Cerebellar cortex (tissue), 1 donor: Measurements from ENCODE around the gene RALGAPA2.
A peak's percentile ranks its signal among the peaks of the same experiment; 100 is the strongest.

Experiments
- DNase-seq: peaks from one replicate; pipeline ENCODE4 v3.0.0-alpha.2; 2015; ENCODE audit warnings: low spot score

The RALGAPA2 gene

GRCh38 chr20:20628314-20628713, 84.1 kb downstream of the RALGAPA2 start:
- DNase-seq = no peak

GRCh38 chr20:20627471-20627870, 85.0 kb downstream of the RALGAPA2 start:
- no peak for DNase-seq

GRCh38 chr20:20624914-20625313, 87.5 kb downstream of the RALGAPA2 start:
- DNase-seq = no peak

GRCh38 chr20:20621195-20621594, 91.2 kb downstream of the RALGAPA2 start:
- DNase-seq = no peak

- DNase-seq = no peak
Observed at GRCh38 chr20:20614391-20614790, 98.1 kb downstream of the RALGAPA2 start.

GRCh38 chr20:20612251-20612650, 100.2 kb downstream of the RALGAPA2 start:
- no peak for DNase-seq

GRCh38 chr20:20611167-20611566, 101.3 kb downstream of the RALGAPA2 start:
- DNase-seq = no peak

- peak; percentile 63 for DNase-seq
Observed at GRCh38 chr20:20609522-20609921, 102.9 kb downstream of the RALGAPA2 start.

- DNase-seq = no peak
Observed at GRCh38 chr20:20608641-20609040, 103.8 kb downstream of the RALGAPA2 start.

GRCh38 chr20:20608041-20608440, 104.4 kb downstream of the RALGAPA2 start:
- DNase-seq = no peak

- DNase-seq = no peak
Observed at GRCh38 chr20:20606881-20607280, 105.6 kb downstream of the RALGAPA2 start.

GRCh38 chr20:20606050-20606449, 106.4 kb downstream of the RALGAPA2 start:
- no peak for DNase-seq

GRCh38 chr20:20604907-20605306, 107.5 kb downstream of the RALGAPA2 start:
- DNase-seq = no peak

- DNase-seq = no peak
Observed at GRCh38 chr20:20604357-20604756, 108.1 kb downstream of the RALGAPA2 start.

GRCh38 chr20:20603339-20603990, 109.0 kb downstream of the RALGAPA2 start:
- no peak for DNase-seq

- no peak for DNase-seq
Observed at GRCh38 chr20:20597966-20598365, 114.5 kb downstream of the RALGAPA2 start.

GRCh38 chr20:20594171-20594530, 118.3 kb downstream of the RALGAPA2 start:
- DNase-seq = peak; percentile 83

GRCh38 chr20:20593447-20594170, 118.8 kb downstream of the RALGAPA2 start:
- DNase-seq = peak; percentile 95

GRCh38 chr20:20585146-20585545, 127.3 kb downstream of the RALGAPA2 start:
- no peak for DNase-seq

GRCh38 chr20:20582734-20583133, 129.7 kb downstream of the RALGAPA2 start:
- no peak for DNase-seq

GRCh38 chr20:20580139-20580538, 132.3 kb downstream of the RALGAPA2 start:
- DNase-seq = no peak

GRCh38 chr20:20578838-20579237, 133.6 kb downstream of the RALGAPA2 start:
- DNase-seq = no peak

GRCh38 chr20:20573797-20574196, 138.6 kb downstream of the RALGAPA2 start:
- no peak for DNase-seq
